Breast epithelium (tissue), 4 donors: ENCODE results near the gene JADE2. TPM values are rescaled to one million over a fixed set of nuclear protein-coding genes. Genes with fewer than 3 reads are reported as not detected.

Experiments
- DNase-seq, 2 donors: peaks; one replicate each; pipeline ENCODE4 v3.0.0-alpha.2; 2019; ENCODE audit warnings: low spot score in 2 of 2
- H3K27ac ChIP-seq, 2 donors: fragments of 200-600 bp; sonication (generic) in 1 of 2; one replicate each; pipeline ENCODE4 v1.5.1; 2016 to 2019; ENCODE audit warnings: mild to moderate bottlenecking in 1 of 2
- H3K27me3 ChIP-seq, 2 donors: fragments of 200-600 bp; sonication (generic) in 1 of 2; one replicate each; pipeline versions ENCODE4 v1.5.1 to v1.6.0; 2017 to 2019; ENCODE audit warnings: control low read depth in 1 of 2, mild to moderate bottlenecking in 1 of 2
- H3K36me3 ChIP-seq: fragments of 200-600 bp; one replicate; pipeline ENCODE4 v1.5.1; 2019
- H3K4me1 ChIP-seq, 2 donors: fragments of 200-600 bp; sonication (generic); one replicate each; pipeline ENCODE4 v1.5.1; 2016 to 2019; ENCODE audit warnings: control low read depth in 1 of 2
- H3K4me3 ChIP-seq, 3 donors: fragments of 200-600 bp; sonication (generic); 1 replicate in 2 of 3; 2 replicates in 1 of 3; pipeline ENCODE4 v1.5.1; 2016 to 2019; ENCODE audit warnings: mild to moderate bottlenecking in 3 of 3, moderate library complexity in 2 of 3
- H3K9me3 ChIP-seq, 2 donors: fragments of 200-600 bp; sonication (generic) in 1 of 2; one replicate each; pipeline ENCODE4 v1.5.1; 2016 to 2019; ENCODE audit warnings: control low read depth in 1 of 2
- POLR2A ChIP-seq: fragments of 450-650 bp; IDR thresholded peaks from one replicate; pipeline ENCODE4 v1.6.1; 2016; ENCODE audit warnings: antibody characterized with exemption, mild to moderate bottlenecking, moderate library complexity
- POLR2AphosphoS5 ChIP-seq, 3 donors: sonication (generic); formaldehyde crosslinking; IDR thresholded peaks; one replicate each; pipeline ENCODE4 v1.6.1; 2017; ENCODE audit warnings: antibody characterized with exemption in 3 of 3
- intact Hi-C: fragments of 100-400 bp; cut with DNase I; formaldehyde crosslinking; loops from one replicate; pipeline ENCODE4 v1.15.1; 2023; ENCODE audit warnings: low total_unique reads
- total RNA-seq, 3 donors: library from RNA; depleted of rRNA; stranded (reverse); fragments of >200 nt; gene quantifications; one replicate each; pipeline ENCODE4 v1.1.0, GENCODE V29; 2016
- TF ChIP-seq, protein P1 (sequence below), 3 donors: fragments of 450-650 bp; IDR thresholded peaks; one replicate each; pipeline ENCODE4 v1.5.1; 2016 to 2017; ENCODE audit warnings: antibody characterized with exemption in 3 of 3, mild to moderate bottlenecking in 3 of 3, moderate library complexity in 3 of 3

Gene JADE2
- total RNA-seq, 3 donors from 2014 or later: 39.0 to 66.0 (median 61.4) TPM

DNA sequence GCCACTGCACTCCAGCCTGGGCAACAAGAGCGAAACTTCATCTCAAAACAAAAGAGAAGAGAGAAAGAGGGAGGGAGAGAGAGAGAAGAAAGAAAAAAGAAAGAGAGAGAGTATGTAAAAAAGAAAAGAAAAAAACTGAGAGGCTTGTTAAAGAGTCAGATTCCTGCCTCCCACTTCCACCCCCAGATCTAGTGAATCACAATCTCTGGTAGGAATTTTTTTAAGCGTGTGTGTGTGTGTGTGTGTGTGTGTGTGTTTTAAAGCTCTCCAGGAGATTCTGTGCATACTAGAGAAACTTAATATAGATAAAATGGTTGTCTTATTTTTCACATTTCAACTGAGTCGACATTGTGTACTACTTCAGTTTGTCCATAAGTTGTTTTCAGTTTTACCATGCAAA is 75.1 kb downstream of the JADE2 start:
- H3K4me1 ChIP-seq: no peaks in the 10 kb centered on the region
- no peaks in the 10 kb centered on the region for H3K27me3 ChIP-seq
- intact Hi-C loops: no loop called here
- no peaks in the 10 kb centered on the region for H3K9me3 ChIP-seq
- TF ChIP-seq, protein P1, sequence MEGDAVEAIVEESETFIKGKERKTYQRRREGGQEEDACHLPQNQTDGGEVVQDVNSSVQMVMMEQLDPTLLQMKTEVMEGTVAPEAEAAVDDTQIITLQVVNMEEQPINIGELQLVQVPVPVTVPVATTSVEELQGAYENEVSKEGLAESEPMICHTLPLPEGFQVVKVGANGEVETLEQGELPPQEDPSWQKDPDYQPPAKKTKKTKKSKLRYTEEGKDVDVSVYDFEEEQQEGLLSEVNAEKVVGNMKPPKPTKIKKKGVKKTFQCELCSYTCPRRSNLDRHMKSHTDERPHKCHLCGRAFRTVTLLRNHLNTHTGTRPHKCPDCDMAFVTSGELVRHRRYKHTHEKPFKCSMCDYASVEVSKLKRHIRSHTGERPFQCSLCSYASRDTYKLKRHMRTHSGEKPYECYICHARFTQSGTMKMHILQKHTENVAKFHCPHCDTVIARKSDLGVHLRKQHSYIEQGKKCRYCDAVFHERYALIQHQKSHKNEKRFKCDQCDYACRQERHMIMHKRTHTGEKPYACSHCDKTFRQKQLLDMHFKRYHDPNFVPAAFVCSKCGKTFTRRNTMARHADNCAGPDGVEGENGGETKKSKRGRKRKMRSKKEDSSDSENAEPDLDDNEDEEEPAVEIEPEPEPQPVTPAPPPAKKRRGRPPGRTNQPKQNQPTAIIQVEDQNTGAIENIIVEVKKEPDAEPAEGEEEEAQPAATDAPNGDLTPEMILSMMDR (IDR thresholded peaks at IDR 0.05): no peak
- TF ChIP-seq POLR2A (no peak), POLR2AphosphoS5 (IDR thresholded peaks at IDR 0.05) (no peak)
- no peak for DNase-seq
- no peak overlapping the region for H3K4me3 ChIP-seq
- H3K27ac ChIP-seq: no peak overlapping the region
- no peaks in the 10 kb centered on the region for H3K36me3 ChIP-seq

DNA sequence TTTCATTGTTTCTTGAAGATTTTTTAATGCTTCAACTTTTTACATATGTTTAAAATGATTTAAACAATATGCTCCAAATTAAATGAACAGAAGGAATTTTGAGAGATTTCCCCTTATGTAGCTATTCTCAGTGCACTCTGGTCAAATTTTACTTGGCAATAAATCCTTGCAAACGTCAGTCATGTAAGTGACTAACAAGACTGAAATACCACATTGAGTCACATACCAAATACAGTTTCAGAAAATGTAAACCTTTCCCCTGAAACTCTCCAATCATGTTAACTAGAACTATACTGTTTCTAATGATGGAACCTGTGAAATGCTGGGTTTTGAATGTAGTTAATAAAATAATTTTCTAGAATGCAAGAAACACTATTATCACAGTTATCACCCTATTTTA is 77.6 kb downstream of the JADE2 start:
- H3K27ac ChIP-seq: no peak overlapping the region
- no peaks in the 10 kb centered on the region for H3K27me3 ChIP-seq
- H3K4me1 ChIP-seq: no peaks in the 10 kb centered on the region
- DNase-seq: no peak
- H3K9me3 ChIP-seq: no peaks in the 10 kb centered on the region
- H3K36me3 ChIP-seq: no peaks in the 10 kb centered on the region
- no peak overlapping the region for H3K4me3 ChIP-seq
- intact Hi-C loops: no loop called here
- no peak for TF ChIP-seq POLR2AphosphoS5 (IDR thresholded peaks at IDR 0.05)
- TF ChIP-seq, protein P1 (IDR thresholded peaks at IDR 0.05): no peak
- TF ChIP-seq POLR2A: no peak

- no peak for TF ChIP-seq POLR2A
- TF ChIP-seq POLR2AphosphoS5 (IDR thresholded peaks at IDR 0.05): no peak
- TF ChIP-seq, protein P1 (IDR thresholded peaks at IDR 0.05): no peak
- H3K4me3 ChIP-seq: no peak overlapping the region
- H3K4me1 ChIP-seq: no peaks in the 10 kb centered on the region
- intact Hi-C loops: no loop called here
- DNase-seq: no peak
- no peaks in the 10 kb centered on the region for H3K27me3 ChIP-seq
- H3K36me3 ChIP-seq: peaks cover 8% of the 10 kb centered on the region
- no peaks in the 10 kb centered on the region for H3K9me3 ChIP-seq
- H3K27ac ChIP-seq: no peak overlapping the region
These were observed 79.4 kb downstream of the JADE2 start for GRCh38 chr5:134604908-134605307.

- no peaks in the 10 kb centered on the region for H3K9me3 ChIP-seq
- H3K4me3 ChIP-seq: no peak overlapping the region
- TF ChIP-seq, protein P1 (IDR thresholded peaks at IDR 0.05): no peak
- TF ChIP-seq POLR2AphosphoS5 (IDR thresholded peaks at IDR 0.05) (no peak), POLR2A (no peak)
- no peaks in the 10 kb centered on the region for H3K4me1 ChIP-seq
- DNase-seq: no peak
- H3K27ac ChIP-seq: no peak overlapping the region
- H3K27me3 ChIP-seq: no peaks in the 10 kb centered on the region
- peaks cover 8% of the 10 kb centered on the region for H3K36me3 ChIP-seq
- intact Hi-C loops: no loop called here
These were observed 81.3 kb downstream of the JADE2 start for GRCh38 chr5:134606726-134607125.

- TF ChIP-seq POLR2A (no peak), POLR2AphosphoS5 (IDR thresholded peaks at IDR 0.05) (no peak)
- TF ChIP-seq, protein P1 (IDR thresholded peaks at IDR 0.05): no peak
- Histone ChIP-seq H3K4me1 (no peaks in the 10 kb centered on the region), H3K36me3 (peaks cover 8% of the 10 kb centered on the region), H3K27me3 (no peaks in the 10 kb centered on the region), H3K4me3 (no peak overlapping the region), H3K27ac (no peak overlapping the region), H3K9me3 (no peaks in the 10 kb centered on the region)
- intact Hi-C loops: no loop called here
- DNase-seq: no peak
These were observed 83.1 kb downstream of the JADE2 start for GRCh38 chr5:134608555-134608954.
